ENCODE results near the gene ACOXL.

Gene ACOXL

GRCh38 chr2:111057721-111058120, 325.3 kb downstream of the ACOXL start:
- Histone ChIP-seq H3K4me3 (ENCODE audit: low read length) (peak overlapping the region; percentile 67), H3K79me2 (ENCODE audit: control insufficient read depth, low read length) (no peaks in the 10 kb centered on the region), H3K27ac (ENCODE audit: low read depth, low read length) (peak overlapping the region; percentile 90)

GRCh38 chr2:111058264-111058663, 325.9 kb downstream of the ACOXL start:
- Histone ChIP-seq H3K36me3 (ENCODE audit: control insufficient read depth, low read length) (no peaks in the 10 kb centered on the region), H3F3A (ENCODE audit: control insufficient read depth, insufficient read depth) (peaks cover 28% of the 10 kb centered on the region), H4K20me1 (ENCODE audit: control insufficient read depth, insufficient read depth, low read depth, low read length) (no peaks in the 10 kb centered on the region), H3K27me3 (ENCODE audit: control insufficient read depth, low read length) (no peaks in the 10 kb centered on the region), H3K4me1 (ENCODE audit: control insufficient read depth, low read length) (peaks cover 98% of the 10 kb centered on the region), H3K27ac (ENCODE audit: low read depth, low read length) (peak overlapping the region; percentile 90), H3K4me2 (ENCODE audit: low read length) (peak overlapping the region; percentile 88), H3K9me2 (replicated peaks; ENCODE audit: control insufficient read depth, low read length) (no peaks in the 10 kb centered on the region), H3K4me3 (ENCODE audit: low read length) (peak overlapping the region; percentile 67), H3K79me2 (ENCODE audit: control insufficient read depth, low read length) (no peaks in the 10 kb centered on the region), H3K9me3 (ENCODE audit: control insufficient read depth, insufficient read depth, low read length) (peaks cover 12% of the 10 kb centered on the region; the same call in 1 of the 2 replicates)
- no peak for TF ChIP-seq EZH2phosphoT487 (IDR thresholded peaks at IDR 0.05; ENCODE audit: borderline replicate concordance, low read length)
- no peak for TF ChIP-seq CTCF (IDR thresholded peaks at IDR 0.05; ENCODE audit: low read depth, low read length, poor library complexity, severe bottlenecking)

More at GRCh38 chr2:111057721-111058120, 325.3 kb downstream of the ACOXL start:
- TF ChIP-seq EZH2phosphoT487 (IDR thresholded peaks at IDR 0.05; ENCODE audit: borderline replicate concordance, low read length) = no peak
- TF ChIP-seq CTCF (IDR thresholded peaks at IDR 0.05; ENCODE audit: low read depth, low read length, poor library complexity, severe bottlenecking) = no peak
- Histone ChIP-seq H3K36me3 (ENCODE audit: control insufficient read depth, low read length) (no peaks in the 10 kb centered on the region), H3K4me2 (ENCODE audit: low read length) (peak overlapping the region; percentile 88), H4K20me1 (ENCODE audit: control insufficient read depth, insufficient read depth, low read depth, low read length) (no peaks in the 10 kb centered on the region), H3K4me1 (ENCODE audit: control insufficient read depth, low read length) (peaks cover 97% of the 10 kb centered on the region), H3F3A (ENCODE audit: control insufficient read depth, insufficient read depth) (peaks cover 28% of the 10 kb centered on the region), H3K27me3 (ENCODE audit: control insufficient read depth, low read length) (no peaks in the 10 kb centered on the region), H3K9me3 (ENCODE audit: control insufficient read depth, insufficient read depth, low read length) (peaks cover 12% of the 10 kb centered on the region; the same call in 1 of the 2 replicates), H3K9me2 (replicated peaks; ENCODE audit: control insufficient read depth, low read length) (no peaks in the 10 kb centered on the region)

GRCh38 chr2:111061191-111061590, 328.8 kb downstream of the ACOXL start:
- H3K4me3 ChIP-seq (ENCODE audit: low read length) = peak overlapping the region; percentile 44
- no peak for TF ChIP-seq EZH2phosphoT487 (IDR thresholded peaks at IDR 0.05; ENCODE audit: borderline replicate concordance, low read length)
- TF ChIP-seq CTCF (IDR thresholded peaks at IDR 0.05; ENCODE audit: low read depth, low read length, poor library complexity, severe bottlenecking) = no peak
- H3F3A ChIP-seq (ENCODE audit: control insufficient read depth, insufficient read depth) = peaks cover 28% of the 10 kb centered on the region
- H3K27ac ChIP-seq (ENCODE audit: low read depth, low read length) = peak overlapping the region; percentile 13
- peak overlapping the region; percentile 55 for H3K4me2 ChIP-seq (ENCODE audit: low read length)
- peaks cover 73% of the 10 kb centered on the region for H3K4me1 ChIP-seq (ENCODE audit: control insufficient read depth, low read length)
- H3K9me3 ChIP-seq (ENCODE audit: control insufficient read depth, insufficient read depth, low read length) = peaks cover 12% of the 10 kb centered on the region; the same call in 1 of the 2 replicates
- H3K27me3 ChIP-seq (ENCODE audit: control insufficient read depth, low read length) = no peaks in the 10 kb centered on the region
- no peaks in the 10 kb centered on the region for H3K79me2 ChIP-seq (ENCODE audit: control insufficient read depth, low read length)
- H3K36me3 ChIP-seq (ENCODE audit: control insufficient read depth, low read length) = no peaks in the 10 kb centered on the region
- no peaks in the 10 kb centered on the region for H4K20me1 ChIP-seq (ENCODE audit: control insufficient read depth, insufficient read depth, low read depth, low read length)
- H3K9me2 ChIP-seq (replicated peaks; ENCODE audit: control insufficient read depth, low read length) = no peaks in the 10 kb centered on the region
